ENCODE data around the gene DMWD.

DNA sequence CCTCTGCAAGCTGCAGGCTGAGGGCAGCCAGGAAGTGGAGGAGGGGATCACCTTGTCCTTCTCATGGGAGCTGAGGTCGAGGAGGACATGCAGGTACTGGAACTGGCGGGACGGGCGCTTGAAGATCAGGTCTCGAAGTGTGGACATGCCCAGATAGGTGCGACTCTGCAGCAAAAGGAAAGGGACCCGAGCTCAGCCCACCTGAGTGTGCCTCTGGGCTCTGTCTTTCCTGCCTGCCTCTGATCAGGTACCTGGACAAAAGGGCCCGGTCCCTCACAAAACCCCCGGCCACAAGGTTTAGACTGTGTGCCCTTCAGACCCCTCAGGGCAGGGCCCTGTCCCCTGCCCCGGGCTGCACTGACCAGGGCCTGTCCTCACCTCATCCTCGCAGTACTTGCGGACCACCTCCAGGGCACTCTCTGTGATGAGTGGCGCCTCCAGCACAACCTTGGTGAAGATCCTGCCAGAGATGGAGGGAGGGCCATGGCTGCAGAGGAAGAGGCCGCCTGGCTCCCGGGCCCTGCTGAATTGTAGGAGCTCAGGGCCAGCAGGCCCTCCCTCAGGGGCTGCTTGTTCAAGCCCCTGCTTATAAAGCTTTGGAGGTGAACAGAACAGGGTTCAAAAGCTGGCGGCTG lies 34.9 kb upstream of the DMWD start:
- TF ChIP-seq, protein P1, sequence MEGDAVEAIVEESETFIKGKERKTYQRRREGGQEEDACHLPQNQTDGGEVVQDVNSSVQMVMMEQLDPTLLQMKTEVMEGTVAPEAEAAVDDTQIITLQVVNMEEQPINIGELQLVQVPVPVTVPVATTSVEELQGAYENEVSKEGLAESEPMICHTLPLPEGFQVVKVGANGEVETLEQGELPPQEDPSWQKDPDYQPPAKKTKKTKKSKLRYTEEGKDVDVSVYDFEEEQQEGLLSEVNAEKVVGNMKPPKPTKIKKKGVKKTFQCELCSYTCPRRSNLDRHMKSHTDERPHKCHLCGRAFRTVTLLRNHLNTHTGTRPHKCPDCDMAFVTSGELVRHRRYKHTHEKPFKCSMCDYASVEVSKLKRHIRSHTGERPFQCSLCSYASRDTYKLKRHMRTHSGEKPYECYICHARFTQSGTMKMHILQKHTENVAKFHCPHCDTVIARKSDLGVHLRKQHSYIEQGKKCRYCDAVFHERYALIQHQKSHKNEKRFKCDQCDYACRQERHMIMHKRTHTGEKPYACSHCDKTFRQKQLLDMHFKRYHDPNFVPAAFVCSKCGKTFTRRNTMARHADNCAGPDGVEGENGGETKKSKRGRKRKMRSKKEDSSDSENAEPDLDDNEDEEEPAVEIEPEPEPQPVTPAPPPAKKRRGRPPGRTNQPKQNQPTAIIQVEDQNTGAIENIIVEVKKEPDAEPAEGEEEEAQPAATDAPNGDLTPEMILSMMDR (conservative IDR thresholded peaks at IDR 0.05; ENCODE audit: low read length) = no peak
- TF ChIP-seq EZH2phosphoT487 (IDR thresholded peaks at IDR 0.05; ENCODE audit: borderline replicate concordance, low read depth, low read length) = no peak

Measured in OCI-LY7 (cell line).